Epidermal melanocyte (primary cell): Measurements from ENCODE around the gene TRIM33.
"Not testable (repeated sequence)": the region's sequence is repeated elsewhere in the genome, so short reads cannot be mapped to it uniquely, and the experiment has no call there.

Experiments
- DNase-seq: peaks from one replicate; pipeline ENCODE4 v3.0.0; 2011; ENCODE audit warnings: low spot score; ENCODE audit not compliant: insufficient read length

TRIM33 gene

DNA sequence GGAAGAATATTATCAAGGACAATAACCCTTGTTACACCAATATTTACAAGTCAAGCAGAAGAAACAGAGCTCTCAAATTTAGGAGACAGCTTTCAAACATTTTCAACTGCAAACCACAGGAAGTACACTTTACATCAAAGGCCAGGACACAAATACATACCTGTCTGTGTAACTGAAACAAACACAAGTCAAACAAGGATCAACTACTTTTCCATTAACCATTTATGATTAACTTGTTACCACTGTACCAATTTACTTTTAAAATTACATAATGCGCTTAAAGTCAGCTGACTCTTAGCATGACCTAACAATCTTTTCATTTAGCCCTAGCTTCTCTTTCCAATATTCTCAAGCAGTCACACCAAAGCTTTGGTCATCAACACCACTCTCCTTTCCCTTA, 43.5 kb downstream of the TRIM33 start:
- no peak for DNase-seq

DNA sequence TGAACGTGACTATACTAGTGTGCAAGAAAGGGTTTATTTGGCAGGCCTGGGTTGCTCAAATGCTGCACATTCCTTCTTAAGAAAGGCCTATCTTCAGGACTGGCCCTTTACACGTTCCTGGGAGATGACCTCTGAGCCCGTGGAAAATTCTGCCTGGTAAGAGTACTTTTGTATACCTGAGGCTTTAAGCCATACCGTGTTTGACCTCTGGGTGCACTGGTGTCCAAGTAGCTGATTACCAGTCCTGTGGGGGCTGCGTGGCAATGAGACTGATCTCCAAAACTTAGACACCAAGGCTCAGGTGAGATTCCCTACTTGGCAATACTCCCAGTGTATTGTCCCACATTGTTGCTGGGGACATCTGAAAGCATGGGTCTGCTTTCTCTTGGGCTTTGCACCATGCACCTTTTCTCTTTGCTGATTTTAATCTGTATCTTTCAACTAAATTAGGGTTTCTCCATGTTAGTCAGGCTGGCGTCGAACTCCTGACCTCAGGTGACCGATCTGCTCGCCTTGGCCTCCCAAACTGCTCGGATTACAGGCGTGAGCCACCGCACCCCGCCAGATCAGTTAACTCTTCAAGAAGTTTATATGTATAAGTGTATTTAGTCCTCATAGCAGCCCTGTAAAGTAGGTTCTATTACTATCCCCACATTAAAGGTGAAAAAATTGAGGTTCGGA, 44.5 kb downstream of the TRIM33 start:
- no peak for DNase-seq

DNA sequence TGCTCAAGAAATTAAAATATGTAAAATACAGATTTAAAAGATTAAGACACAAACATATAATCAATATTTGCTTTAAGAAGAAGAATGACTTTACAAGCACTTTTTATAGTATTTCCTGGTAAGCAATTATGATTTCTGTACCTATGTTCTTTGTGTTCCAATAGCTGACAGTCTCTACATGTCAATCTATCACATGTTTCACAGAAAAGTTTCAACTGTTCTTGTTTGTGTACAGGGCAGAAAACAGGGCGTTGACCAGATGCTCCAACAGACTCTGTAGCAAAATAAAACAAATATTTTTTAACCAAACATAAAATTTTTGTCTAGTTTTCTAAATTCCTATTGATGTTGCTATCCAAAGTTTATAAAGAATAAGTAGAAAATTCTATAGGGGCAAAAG, 48.0 kb downstream of the TRIM33 start:
- no peak for DNase-seq

DNA sequence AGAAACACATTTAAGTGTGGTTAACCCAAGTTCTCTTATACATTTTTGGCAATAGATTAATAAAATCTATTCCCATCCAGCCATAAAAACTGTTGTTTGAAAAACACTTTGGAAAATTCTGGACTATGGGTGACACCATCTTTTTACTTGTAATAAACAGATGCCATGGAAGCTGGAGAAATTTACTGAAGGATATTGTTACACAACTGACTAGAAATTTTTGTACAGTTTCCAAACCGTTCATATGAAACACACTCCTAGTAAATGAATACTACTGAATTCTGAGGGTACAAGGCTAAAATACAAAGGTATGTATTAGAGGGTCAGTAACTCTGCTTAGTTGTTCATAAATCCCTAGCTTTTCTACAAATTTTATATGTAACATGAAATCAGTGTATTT, 48.7 kb downstream of the TRIM33 start:
- no peak for DNase-seq

DNA sequence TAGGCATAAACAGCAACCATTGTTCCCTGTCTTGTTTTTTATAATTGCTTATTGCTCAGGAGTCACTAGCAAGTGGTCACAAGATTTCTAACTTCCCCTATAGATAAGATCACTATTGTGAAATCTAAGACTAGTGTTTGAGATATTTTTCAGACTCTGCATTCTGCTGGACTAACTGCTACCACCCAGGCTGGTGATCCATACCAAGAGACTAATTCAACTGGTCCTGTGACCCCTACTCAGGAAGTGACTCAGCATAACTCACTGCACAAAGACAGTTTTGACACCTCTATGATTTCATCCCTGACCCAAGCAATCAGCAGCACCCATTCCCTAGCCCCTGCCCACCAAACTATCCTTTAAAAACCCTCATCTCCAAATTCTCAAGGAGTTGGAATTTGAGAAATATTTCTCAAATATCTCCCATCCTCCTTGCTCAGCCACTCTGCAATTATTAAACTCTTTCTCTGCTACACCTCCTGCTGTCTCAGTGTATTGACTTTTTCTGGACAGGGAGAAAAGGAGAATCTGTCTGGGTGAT, 52.7 kb downstream of the TRIM33 start:
- DNase-seq = no peak

DNA sequence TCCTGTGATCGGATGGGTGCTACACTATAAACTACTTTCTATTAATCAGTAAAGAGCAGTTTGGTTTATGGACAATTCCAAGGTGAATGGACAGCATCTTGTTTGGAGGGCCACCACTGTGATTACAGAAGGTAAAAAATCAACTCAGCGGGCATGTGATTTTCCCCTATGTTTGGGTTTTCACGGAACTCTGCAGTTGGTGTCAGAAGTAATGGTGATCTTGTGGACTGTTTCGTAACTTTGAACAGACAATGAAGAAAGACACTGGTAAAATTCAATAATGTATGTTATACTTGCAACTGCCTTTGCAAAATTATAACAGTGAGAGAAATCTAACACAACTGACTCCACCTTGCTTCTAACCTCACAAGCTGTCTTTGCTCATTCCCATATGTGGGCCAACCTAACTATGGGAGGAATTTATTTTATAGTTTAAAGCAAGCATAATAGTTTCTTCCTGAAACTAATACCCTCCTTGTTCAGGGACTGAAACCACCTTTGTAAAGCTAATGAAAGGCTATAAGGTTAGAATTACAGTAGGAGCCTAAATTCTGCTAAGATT, 53.2 kb downstream of the TRIM33 start:
- DNase-seq = no peak

DNA sequence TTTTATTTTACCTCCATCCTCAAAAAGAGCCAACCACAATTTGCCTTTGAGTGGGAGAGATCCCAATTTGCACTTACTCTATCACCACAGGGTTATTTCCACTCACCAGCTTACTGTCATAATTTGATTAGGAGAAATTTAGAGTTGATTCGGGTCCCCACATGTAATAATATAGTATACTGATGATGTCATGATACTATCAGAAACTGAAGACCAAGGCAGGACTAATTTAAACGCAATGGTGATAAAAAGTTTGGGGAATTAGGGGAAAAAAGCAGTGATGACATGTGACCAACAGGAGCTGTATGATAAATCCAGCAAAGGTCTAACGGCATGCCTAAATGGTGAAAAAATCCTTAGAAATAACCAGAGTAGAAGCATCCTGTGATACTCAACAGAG, 54.4 kb downstream of the TRIM33 start:
- no peak for DNase-seq

DNA sequence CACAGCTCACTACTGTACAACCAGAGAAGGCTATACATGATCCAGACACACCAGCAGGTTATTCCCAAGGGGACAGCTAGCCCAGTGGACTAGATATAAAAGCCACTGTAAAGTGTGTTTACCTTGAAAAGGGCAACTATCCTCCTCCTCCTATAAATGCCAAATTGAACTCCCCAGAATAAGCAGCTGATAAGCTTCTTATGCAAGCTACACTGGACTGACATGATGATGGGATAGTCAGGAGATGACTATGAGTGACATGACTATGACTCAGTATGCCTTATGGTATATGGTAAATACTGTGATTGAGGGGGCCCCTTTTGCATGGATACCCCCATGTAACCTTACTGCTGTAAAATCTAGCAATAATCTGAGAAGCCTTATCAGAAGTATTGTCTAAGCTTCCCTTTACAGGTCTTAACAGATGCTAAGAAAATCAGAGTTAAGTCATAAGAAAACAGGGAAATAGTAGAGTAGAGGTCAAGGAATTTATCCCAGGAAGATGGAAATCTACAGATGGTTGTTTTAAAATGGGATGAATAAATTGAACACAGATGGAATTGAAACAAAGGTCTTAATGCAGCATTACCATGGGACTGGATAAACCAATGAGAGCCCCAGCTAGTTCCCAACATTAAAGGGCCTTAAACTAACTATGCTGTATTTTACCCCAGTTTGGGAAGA, 55.8 kb downstream of the TRIM33 start:
- no peak for DNase-seq

DNA sequence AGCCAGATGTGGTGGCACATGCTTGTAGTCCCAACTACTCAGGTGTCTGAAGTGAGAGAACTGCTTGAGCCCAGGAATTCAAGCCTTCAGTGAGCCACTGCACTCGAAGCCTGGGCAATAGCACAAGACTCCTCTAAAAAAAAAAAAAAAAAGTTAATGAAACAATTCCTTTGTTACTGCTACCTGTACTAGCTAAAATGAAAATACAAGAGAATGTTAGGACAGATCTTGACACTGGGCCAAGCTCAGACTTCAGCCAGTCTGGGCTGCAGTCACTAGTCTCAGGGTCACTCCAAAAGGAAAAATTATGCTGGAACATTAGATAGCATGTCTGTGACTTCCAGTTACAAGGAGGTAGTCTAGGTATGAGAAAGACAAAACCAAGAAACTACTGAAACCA, 56.5 kb downstream of the TRIM33 start:
- no peak for DNase-seq

DNA sequence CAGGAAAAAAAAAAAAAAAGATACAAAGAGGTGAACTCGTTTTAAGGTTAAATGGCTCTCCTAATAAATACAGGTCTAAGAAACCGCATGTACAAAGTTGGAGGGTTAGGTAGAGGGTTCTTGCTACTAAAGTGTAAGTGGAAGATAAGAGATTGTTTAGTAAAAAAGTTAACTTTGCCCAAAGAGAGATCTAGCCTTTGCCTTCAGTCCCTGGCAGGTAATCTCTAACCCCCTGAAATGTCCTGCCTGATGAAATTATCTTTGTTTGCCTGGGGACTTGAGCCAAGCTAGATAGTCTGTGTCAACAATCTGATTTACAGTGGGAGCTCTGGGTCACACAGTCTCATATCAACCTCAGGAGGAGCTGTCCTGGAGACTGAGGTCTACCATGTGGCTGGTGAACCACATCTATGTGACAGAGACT, 57.6 kb downstream of the TRIM33 start:
- DNase-seq = no peak

DNA sequence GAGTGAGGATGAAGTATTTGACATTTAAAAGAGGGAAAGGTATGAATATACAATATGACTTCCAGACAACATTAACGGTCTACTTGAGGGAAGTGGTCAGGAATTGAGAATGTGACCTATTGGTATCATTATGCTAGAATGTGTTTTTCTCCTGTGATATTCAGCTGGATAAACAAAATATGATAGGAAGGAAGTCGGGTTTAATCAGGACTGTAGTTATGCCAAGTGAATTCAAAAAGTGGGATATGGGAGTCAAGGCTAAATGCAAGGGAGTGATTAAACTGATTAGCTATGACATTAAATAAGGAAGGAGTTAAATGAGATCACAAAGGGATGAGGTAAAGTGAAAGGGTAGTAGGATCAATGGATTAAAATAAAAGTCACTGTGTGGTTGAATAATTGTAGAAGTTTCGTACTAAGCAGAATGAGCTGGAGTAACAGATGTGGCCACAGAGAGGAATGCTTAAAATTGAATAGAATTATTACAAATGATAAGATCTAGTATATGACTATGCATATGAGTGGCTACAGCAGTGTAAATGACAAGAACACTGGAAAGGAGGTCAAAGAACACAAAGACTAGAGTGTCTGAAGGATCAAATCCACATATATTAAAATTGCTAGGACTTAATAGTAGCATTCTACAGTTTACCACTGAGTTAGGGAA, 62.5 kb downstream of the TRIM33 start:
- no peak for DNase-seq

DNA sequence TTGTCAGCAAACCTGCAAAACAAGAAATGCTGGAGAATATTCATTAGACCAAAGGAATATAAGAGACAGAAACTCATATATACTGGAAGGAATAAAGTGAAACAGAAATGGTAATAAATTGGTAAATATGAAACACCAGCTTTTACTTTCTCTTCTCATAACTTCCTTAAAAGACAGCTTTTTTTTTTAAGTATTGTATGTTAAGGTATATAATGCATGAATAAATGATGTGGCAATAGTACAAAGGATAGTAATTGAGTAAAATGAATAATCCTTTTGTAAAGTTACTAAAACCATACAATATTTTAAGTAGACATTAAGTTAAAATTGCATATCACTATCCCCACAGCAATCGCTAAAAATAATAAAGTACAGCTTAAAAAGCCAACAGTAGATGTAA, 64.8 kb downstream of the TRIM33 start:
- DNase-seq = no peak

DNA sequence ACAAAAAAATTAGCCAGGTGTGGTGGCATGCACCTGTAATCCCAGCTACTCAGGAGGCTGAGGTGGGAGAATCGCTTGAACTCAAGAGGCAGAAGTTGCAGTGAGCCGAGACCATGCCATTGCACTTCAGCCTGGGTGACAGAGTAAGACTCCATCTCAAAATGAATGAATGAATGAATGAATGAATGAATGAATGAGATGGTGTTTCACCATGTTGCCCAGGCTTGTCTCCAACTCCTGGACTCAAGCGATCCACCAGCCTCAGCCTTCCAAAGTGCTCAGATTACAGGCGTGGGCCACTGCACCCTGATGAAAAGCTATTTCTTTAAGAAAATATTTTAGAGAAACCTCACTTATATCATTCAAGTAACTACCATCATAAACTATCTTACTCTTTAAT, 67.8 kb downstream of the TRIM33 start:
- not testable (repeated sequence) for DNase-seq

DNA sequence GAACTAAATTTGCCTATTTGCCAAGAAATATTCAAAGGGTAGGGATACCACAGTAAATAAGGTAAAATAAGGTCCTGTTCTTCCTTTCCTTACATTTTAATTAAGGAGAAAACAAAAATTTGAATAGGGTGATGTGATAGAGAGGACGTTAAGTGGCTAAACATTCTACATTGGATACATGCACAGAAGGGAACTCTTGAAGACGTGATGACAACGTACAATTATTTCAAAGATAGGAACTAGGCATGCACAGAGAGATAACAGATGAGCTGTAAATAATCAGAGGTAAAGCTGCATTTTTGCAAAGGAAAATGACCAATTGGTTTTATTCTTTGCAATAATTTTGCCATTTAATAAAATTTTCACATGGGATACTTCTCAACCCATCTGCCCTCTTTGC, 69.7 kb downstream of the TRIM33 start:
- no peak for DNase-seq

DNA sequence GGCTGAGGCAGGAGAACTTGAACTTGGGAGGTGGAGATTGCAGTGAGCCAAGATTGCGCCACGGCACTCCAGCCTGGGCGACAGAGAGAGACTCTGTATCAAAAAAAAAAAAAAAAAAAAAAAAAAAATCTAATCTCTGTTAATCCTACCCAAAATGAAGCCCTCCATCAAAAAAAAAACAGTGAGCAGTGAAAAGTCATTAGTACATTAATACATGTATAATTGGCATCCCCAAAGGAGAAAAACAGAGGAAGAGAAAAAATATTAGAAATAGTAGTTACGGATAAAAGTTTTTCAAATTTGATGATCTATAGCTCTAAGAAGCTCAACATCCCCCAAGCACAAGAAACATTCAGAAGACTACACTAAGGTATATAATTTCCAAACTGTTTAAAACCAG, 71.6 kb downstream of the TRIM33 start:
- no peak for DNase-seq

DNA sequence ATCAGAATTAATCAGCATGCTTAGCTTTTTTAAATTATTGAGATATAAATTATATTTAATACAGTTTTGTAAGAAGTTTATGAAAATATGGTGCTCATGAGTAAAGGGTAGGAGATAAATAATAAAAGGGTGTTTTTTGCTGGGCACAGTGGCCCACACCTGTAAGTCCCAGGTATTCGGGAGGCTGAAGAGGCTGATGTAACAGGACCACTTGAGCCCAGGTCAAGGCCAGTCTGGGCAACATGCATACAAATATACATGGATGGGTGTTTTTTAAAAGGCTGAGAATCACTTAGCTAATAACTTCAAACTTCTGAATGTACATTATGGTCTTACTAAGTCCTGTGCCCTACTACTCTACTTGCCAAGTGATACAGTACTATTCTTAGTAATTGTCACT, 73.2 kb downstream of the TRIM33 start:
- no peak for DNase-seq

DNA sequence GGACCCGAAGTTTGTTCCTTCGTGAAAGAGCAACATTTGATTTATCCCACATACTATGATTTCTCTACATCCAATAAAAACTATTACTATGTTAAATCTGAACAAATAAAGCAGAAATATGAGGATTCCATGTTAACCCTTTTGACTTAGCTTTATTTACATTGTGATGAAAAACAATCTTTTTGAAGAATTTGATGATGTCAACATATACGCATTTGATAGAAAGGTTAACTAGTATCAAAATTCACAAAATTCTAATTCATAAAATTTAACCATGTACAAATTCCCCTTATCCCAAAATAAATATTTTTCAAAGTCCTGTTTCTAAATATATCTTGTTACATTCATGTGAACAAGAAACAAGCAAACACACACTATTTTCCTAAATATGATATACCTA, 74.2 kb downstream of the TRIM33 start:
- no peak for DNase-seq

DNA sequence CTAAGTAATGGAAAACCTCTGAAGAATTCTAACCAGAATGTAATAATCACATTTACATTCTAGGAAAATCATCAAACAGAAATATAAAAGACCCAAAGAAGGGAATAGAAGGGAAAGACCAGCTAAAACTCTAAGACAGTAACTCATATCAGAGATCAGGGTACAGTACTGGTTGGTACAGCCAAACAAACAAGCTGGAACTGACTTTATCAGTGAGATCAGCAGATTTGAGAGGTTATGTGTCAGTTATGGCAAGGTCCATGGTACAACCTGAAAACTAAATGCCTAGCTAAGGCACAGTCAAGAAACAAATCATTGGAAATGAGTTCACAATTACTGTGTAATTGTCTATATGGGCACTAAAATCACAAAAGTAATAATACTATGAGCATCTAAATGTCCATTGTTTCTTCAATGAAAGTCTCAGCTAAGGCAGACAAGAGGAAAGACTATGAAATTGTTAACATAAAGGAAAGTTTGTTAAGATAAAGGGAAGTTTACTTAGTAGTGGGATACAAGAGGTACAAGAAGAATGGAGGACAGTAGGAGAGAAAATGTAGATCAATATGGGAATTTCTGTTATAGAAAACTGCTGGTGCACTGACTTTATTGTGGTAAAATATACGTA, 75.8 kb downstream of the TRIM33 start:
- no peak for DNase-seq

DNA sequence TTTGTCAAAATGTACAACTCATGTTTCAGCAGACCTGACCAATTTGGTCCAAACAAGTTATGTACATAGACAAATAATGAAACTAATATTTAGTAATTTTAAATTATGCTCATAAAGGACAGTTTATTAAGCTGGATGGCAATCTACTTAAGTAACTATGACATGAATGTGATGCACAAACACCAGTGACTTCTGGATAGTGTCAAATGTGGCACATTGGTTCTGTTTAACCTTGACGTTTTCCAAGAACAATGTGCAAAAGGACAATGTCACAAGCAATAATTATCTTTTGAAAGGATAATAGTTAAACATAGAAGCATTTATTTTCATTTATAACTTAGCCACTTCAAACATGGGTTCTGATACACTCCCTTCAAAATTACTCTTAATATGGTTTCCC, 80.0 kb downstream of the TRIM33 start:
- no peak for DNase-seq

DNA sequence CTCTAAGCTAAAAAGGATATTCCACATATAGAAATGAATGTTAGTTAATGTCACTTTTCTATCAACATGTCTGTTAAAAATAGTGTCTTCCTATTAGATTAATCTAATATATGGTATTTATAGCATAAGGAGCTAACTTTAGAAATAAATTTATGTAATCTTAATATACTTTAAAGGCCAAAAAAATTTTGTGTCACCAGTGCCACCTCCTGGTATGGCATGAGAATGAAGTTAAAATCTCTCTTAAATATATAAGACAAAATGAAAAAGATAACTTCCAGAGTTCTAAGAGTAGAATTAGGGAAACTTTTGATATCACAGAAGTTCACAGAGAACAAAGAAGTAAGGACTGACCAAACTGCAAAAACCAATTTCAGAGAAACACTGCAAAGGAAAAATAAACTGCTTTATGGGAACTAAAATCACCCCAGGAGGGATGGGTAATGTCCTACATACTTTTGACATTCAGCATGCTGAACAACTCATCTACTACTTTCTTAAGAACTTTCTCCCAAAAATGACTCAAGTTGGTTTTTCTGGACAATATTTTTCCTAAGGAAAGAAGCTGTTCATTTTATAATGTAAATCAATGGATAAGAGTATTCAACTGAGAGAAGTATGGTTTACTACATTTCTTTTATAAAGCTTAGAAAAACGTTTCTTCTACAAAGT, 82.8 kb downstream of the TRIM33 start:
- DNase-seq = no peak

DNA sequence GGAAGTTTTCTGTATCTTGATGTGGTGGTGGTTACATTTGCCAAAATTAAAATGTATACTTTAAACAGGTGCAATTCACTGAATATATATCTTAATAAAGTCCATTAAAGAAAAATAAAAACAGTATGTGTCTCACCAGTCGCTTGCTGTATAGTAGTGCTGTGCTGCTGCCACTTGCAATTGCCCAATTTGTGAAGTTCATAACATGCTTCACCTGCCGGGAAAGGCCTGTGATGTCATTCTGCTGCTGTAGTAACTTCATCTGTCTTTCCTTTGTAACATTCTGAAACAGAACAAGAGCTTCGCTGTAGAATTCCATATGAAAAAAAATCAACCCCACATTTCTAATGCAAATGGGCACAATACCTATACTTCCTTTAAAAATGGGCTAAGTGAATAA, 83.4 kb downstream of the TRIM33 start:
- no peak for DNase-seq
